Measurements from ENCODE around the gene LINGO3. TPM values are rescaled to one million over a fixed set of nuclear protein-coding genes. Genes with fewer than 3 reads are reported as not detected.

The LINGO3 gene
- total and polyA plus RNA-seq, 2 donors (not counting 3 experiments of a cell fraction or from before 2014, with no cell fraction given) = not detected

GRCh38 chr19:2323707-2324106, 15.8 kb upstream of the LINGO3 start:
- peaks cover 22% of the 10 kb centered on the region for H3K79me2 ChIP-seq (ENCODE audit: control insufficient read depth, insufficient read depth, low read length)
- H3K36me3 ChIP-seq (ENCODE audit: control insufficient read depth in 2 of 2, extremely low read depth in 1 of 2, insufficient read depth in 2 of 2, low read length in 2 of 2) = peaks cover 0 to 13% of the 10 kb centered on the region in 2 experiments
- CTCF ChIA-PET = no interaction called here
- H3K9ac ChIP-seq (replicated peaks; ENCODE audit: extremely low read depth, insufficient read depth, low read length) = no peak overlapping the region
- H3K9me1 ChIP-seq (replicated peaks; ENCODE audit: control insufficient read depth, extremely low read depth, insufficient read depth, low read length) = no peaks in the 10 kb centered on the region
- no peak for TF ChIP-seq JUN (IDR thresholded peaks at IDR 0.05; ENCODE audit: borderline replicate concordance, insufficient read depth, insufficient read length, low read depth)
- TF ChIP-seq FOS (IDR thresholded peaks at IDR 0.05; ENCODE audit: borderline replicate concordance, insufficient read depth, low read length) = no peak
- no peak for TF ChIP-seq GATA2 (IDR thresholded peaks at IDR 0.05; ENCODE audit: insufficient read depth, insufficient read length, low read depth, low read length)
- TF ChIP-seq EZH2 (IDR thresholded peaks at IDR 0.05; ENCODE audit: borderline replicate concordance, low read depth, low read length, severe bottlenecking) = no peak
- TF ChIP-seq MAX (IDR thresholded peaks at IDR 0.05; ENCODE audit: insufficient read depth, insufficient read length) = no peak
- TF ChIP-seq CTCF (IDR thresholded peaks at IDR 0.05; ENCODE audit: extremely low read depth in 1 of 2, insufficient read depth in 1 of 2, low read depth in 1 of 2, low read length in 2 of 2) = no peak
- no peak for TF ChIP-seq MYC (IDR thresholded peaks at IDR 0.05; ENCODE audit: low read depth, low read length)
- TF ChIP-seq POLR2A (IDR thresholded peaks at IDR 0.05; ENCODE audit: low read depth, low read length) = no peak
- H2AFZ ChIP-seq (ENCODE audit: low read depth, low read length) = no peak overlapping the region
- no peaks in the 10 kb centered on the region for H3K27me3 ChIP-seq (ENCODE audit: control insufficient read depth in 2 of 2, insufficient read depth in 2 of 2, low read length in 2 of 2)
- H3K4me1 ChIP-seq (ENCODE audit: control insufficient read depth, extremely low read depth, insufficient read depth, low read length) = peaks cover 7% of the 10 kb centered on the region
- BruUV-seq (replicated peaks) = no TSS peak
- FAIRE-seq = no peak
- no peak for DNase-seq (ENCODE audit: low read depth, low spot score)
- no peak overlapping the region for H3K4me3 ChIP-seq (replicated peaks in 1 of 3; ENCODE audit: insufficient read depth in 1 of 3, low read depth in 1 of 3, low read length in 3 of 3)
- dilution Hi-C loops (cut with MboI; ENCODE audit: extremely low pct_ligation_motif_present, low sequenced_read_pairs) (no loop called here), intact Hi-C loops (cut with micrococcal nuclease) (no loop called here)
- no peaks in the 10 kb centered on the region for H3K9me3 ChIP-seq (replicated peaks; ENCODE audit: control insufficient read depth, insufficient read depth, low read length)
- no peak overlapping the region for H3K27ac ChIP-seq (ENCODE audit: insufficient read depth, low read depth, low read length)
- POLR2A ChIA-PET = no interaction called here
- H3K4me2 ChIP-seq (ENCODE audit: insufficient read depth, low read length) = no peak overlapping the region
- no peaks in the 10 kb centered on the region for H4K20me1 ChIP-seq (replicated peaks; ENCODE audit: control insufficient read depth, extremely low read depth, insufficient read depth, low read length)

All from endothelial cell of umbilical vein (primary cell).